Measurements from ENCODE around the gene CDIP1.

Gene CDIP1

DNA sequence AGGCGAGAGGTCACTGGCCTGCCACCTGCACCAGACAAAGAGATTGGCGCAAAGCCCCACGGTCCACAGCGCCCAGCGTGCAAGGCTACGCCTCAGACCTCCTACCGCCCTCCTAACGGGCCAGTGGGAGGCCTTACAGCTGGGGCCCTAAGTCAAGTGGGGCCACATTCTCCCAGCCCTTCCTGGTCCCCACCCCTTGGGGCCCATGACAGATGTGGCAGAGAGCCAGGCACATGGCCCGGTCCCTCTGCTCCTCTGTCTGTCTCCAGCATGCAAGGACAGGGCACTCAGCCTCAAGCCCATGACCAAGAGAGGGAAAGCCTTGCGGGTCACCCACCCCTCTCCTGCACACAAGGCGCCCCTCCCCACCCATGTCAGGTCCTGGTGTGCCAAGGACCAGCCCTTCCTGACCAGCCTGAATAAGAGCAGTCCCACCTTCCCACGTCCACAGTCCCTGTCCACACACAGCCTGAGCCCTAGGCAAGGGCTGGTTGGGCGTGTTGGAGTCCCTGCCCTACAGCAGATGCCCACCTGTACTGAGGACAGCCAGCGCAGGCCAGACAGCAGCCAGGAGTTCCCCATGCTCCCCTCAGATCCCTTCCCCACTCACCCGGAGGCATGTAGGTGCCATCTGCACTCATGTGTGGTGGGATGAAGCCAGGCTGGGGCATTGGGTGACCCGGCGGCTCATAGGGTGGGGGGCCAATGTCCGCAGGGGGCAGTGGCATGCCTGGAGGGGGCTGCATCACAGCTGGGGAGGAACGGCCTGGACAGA, 25.3 kb downstream of the CDIP1 start:
- TF ChIP-seq, protein P1, sequence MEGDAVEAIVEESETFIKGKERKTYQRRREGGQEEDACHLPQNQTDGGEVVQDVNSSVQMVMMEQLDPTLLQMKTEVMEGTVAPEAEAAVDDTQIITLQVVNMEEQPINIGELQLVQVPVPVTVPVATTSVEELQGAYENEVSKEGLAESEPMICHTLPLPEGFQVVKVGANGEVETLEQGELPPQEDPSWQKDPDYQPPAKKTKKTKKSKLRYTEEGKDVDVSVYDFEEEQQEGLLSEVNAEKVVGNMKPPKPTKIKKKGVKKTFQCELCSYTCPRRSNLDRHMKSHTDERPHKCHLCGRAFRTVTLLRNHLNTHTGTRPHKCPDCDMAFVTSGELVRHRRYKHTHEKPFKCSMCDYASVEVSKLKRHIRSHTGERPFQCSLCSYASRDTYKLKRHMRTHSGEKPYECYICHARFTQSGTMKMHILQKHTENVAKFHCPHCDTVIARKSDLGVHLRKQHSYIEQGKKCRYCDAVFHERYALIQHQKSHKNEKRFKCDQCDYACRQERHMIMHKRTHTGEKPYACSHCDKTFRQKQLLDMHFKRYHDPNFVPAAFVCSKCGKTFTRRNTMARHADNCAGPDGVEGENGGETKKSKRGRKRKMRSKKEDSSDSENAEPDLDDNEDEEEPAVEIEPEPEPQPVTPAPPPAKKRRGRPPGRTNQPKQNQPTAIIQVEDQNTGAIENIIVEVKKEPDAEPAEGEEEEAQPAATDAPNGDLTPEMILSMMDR (IDR thresholded peaks at IDR 0.05; ENCODE audit: low read depth, low read length) = no peak
- no peak for DNase-seq (ENCODE audit: low read depth, low spot score)
- in situ Hi-C loops (cut with HindIII; ENCODE audit: low sequenced_read_pairs) = no loop called here
- H3K4me3 ChIP-seq (ENCODE audit: low read depth, low read length) = no peak overlapping the region

DNA sequence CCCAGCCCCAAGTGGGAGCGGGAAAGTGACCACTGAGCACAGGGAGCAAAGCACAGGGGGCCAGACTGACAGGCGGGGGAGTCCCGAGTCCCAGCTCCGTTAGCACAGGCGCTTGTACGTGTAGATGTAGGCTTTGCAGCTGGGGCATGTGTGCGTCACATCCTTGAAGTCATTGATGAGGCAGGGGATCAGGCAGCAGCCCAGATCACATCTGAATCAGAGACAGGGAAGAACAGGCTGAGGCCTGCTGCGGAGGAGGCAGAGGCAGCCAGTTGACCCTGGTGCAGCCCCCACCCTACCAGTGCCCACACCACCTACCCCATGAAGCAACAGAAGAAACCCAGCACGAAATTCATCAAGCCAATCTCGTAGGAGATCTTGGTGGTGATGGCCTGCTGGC, 26.1 kb downstream of the CDIP1 start:
- no peak for DNase-seq (ENCODE audit: low read depth, low spot score)
- H3K4me3 ChIP-seq (ENCODE audit: low read depth, low read length) = no peak overlapping the region
- TF ChIP-seq, protein P1 (IDR thresholded peaks at IDR 0.05; ENCODE audit: low read depth, low read length) = no peak
- in situ Hi-C loops (cut with HindIII; ENCODE audit: low sequenced_read_pairs) = no loop called here

DNA sequence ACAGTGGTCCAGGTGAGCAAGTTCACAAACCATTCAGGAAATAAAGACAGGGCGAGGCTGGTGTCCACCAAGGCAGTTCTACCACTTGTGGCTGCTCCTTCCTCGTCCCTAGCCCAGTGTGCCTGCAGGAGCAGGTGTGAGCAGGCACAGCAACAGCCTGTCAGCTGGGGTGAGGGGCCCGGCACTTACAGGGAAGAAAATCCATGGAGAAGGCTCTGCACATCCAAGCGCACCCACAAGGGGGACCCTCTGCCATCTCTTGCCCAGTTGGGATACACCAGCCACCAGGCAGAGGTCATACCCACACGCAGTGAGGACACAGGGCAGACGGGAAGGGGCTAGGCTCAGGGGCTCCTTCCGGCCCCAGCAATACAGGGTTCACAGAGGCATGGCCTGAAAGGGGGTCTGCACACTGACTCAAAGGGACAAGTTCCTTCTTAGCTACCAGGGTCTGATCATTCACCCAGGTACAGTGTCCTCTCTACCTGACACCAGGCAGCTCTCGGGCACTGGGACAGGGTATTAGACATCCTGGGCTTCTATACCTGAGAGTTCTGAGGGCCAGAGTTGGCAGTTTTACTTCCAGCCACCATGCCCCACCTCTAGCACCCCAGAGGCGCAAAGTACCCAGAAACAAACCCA, 27.0 kb downstream of the CDIP1 start:
- DNase-seq (ENCODE audit: low read depth, low spot score) = peak; percentile 26
- TF ChIP-seq, protein P1 (IDR thresholded peaks at IDR 0.05; ENCODE audit: low read depth, low read length) = peak; percentile 62
- in situ Hi-C loops (cut with HindIII; ENCODE audit: low sequenced_read_pairs) = no loop called here
- no peak overlapping the region for H3K4me3 ChIP-seq (ENCODE audit: low read depth, low read length)

DNA sequence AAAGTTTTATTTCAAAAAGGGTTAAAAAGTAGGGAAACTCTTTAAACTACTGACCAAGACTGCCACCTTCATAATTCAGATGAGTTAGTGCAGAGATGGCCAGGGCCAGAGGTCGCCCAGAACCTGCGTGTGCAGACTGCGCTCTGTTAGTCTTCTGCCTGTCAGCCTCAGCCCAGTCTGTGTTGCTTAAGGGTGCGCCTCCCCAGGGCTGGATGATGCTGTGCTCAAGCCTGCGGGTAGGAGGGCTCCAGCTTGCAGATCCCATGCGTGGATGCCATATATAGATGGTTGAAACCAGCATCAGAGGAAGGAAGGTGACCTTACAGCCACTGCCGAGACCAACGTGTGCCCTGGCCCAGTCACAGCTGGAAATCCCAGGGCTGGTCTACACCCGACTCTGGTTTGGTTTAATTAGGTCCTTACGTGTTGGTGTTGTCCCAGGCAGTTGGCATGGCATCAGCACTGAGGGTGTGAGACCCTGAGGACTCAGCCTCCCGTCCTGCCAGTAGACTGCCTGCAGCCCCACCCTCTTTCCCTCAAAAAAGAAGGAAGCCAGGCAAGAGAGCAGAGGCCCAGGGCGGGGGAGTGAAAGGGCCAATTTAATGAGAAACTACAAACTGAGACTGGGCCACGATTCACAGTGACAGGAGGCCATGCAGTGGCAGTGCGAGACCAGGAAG, 27.7 kb downstream of the CDIP1 start:
- in situ Hi-C loops (cut with HindIII; ENCODE audit: low sequenced_read_pairs) = no loop called here
- no peak for DNase-seq (ENCODE audit: low read depth, low spot score)
- no peak overlapping the region for H3K4me3 ChIP-seq (ENCODE audit: low read depth, low read length)
- TF ChIP-seq, protein P1 (IDR thresholded peaks at IDR 0.05; ENCODE audit: low read depth, low read length) = no peak

DNA sequence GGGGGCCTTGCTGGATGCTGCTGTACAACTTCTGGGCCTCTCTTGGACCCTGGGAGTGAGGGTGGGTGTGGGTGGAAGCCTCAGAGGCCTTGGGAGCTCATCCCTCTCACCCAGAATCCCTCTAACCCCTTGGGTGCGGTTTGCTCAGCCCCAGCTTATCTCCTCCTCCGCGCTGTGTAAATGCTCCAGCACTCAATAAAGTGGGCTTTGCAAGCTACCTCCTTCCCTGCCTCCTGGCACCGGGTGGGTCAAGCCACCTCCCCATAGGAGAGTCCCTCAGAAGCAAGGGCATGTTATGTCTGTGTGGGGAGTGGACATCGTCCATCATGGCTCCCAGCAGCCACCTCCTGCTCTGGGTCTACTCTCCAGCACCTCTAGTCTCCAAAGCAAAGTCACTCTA, 28.4 kb downstream of the CDIP1 start:
- H3K4me3 ChIP-seq (ENCODE audit: low read depth, low read length) = no peak overlapping the region
- TF ChIP-seq, protein P1 (IDR thresholded peaks at IDR 0.05; ENCODE audit: low read depth, low read length) = no peak
- no peak for DNase-seq (ENCODE audit: low read depth, low spot score)
- in situ Hi-C loops (cut with HindIII; ENCODE audit: low sequenced_read_pairs) = no loop called here

DNA sequence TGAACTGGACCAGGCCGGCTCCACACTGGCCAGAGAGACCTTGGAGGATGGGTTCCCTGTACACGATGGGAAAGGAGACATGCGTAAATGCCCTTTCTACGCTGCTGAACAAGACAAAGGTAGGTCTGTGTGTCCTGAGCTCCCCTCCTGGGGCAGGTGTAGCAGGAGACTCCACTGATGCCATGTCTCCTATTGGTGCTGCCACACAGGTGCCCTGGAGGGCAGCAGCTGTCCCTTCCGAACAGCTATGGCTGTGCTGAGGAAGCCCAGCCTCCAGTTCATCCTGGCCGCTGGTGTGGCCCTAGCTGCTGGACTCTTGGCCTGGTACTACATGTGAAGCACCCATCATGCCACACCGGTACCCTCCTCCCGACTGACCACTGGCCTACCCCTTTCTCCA, 29.2 kb downstream of the CDIP1 start:
- no peak for DNase-seq (ENCODE audit: low read depth, low spot score)
- TF ChIP-seq, protein P1 (IDR thresholded peaks at IDR 0.05; ENCODE audit: low read depth, low read length) = no peak
- H3K4me3 ChIP-seq (ENCODE audit: low read depth, low read length) = no peak overlapping the region
- in situ Hi-C loops (cut with HindIII; ENCODE audit: low sequenced_read_pairs) = no loop called here

Measured in astrocyte of the spinal cord (primary cell).